Keratinocyte (primary cell): ENCODE measurements around the gene TMEM235. TPM values are rescaled to one million over a fixed set of nuclear protein-coding genes. Genes with fewer than 3 reads are reported as not detected.
"Not testable (repeated sequence)": the region's sequence is repeated elsewhere in the genome, so short reads cannot be mapped to it uniquely, and the experiment has no call there.

Experiments used
- DNase-seq: peaks from one replicate; pipeline ENCODE4 v3.0.0-alpha.2; 2011; ENCODE audit warnings: low read depth, missing footprints, low spot score
- FAIRE-seq: peaks from 2 replicates; lab custom pipeline; 2011; peaks lifted over from hg19 to GRCh38; lab: Jason Lieb, UNC
- H2AFZ ChIP-seq: 2 replicates; pipeline ENCODE4 v1.6.0; 2012; ENCODE audit warnings: low read length, control low read depth, inconsistent platforms; ENCODE audit not compliant: control insufficient read depth
- H3K27ac ChIP-seq: 2 replicates; pipeline ENCODE4 v1.5.1; 2011; ENCODE audit warnings: low read length; ENCODE audit not compliant: control insufficient read depth, insufficient read depth
- H3K27me3 ChIP-seq: 3 replicates; pipeline ENCODE4 v1.6.0; 2011; ENCODE audit warnings: low read length; ENCODE audit not compliant: control insufficient read depth, insufficient read depth; ENCODE audit errors: extremely low read depth
- H3K36me3 ChIP-seq, 2 experiments: 2 replicates in 1 of 2; 3 replicates in 1 of 2; pipeline ENCODE4 v1.5.1; 2011; ENCODE audit warnings: low read length in 2 of 2, mild to moderate bottlenecking in 1 of 2; ENCODE audit not compliant: control insufficient read depth in 2 of 2, insufficient read depth in 2 of 2; ENCODE audit errors: extremely low read depth in 1 of 2
- H3K4me1 ChIP-seq: 3 replicates; pipeline ENCODE4 v1.5.1; 2011; ENCODE audit warnings: low read length; ENCODE audit not compliant: control insufficient read depth, insufficient read depth; ENCODE audit errors: extremely low read depth
- H3K4me2 ChIP-seq: 3 replicates; pipeline ENCODE4 v1.6.0; 2011; ENCODE audit warnings: low read depth, low read length; ENCODE audit not compliant: control insufficient read depth, insufficient read depth; ENCODE audit errors: extremely low read depth
- H3K4me3 ChIP-seq, 3 experiments: fragments of 200-600 bp in 1 of 3; sonication (generic) in 1 of 3; 2 replicates in 2 of 3; 3 replicates in 1 of 3; pipeline ENCODE4 v1.5.1; 2011 to 2016; ENCODE audit warnings: low read length in 3 of 3, mild to moderate bottlenecking in 3 of 3, control low read depth in 2 of 3, inconsistent platforms in 1 of 3, low read depth in 1 of 3, mixed read lengths in 1 of 3, mixed run types in 1 of 3, moderate library complexity in 1 of 3; ENCODE audit not compliant: control insufficient read depth in 2 of 3, insufficient read depth in 2 of 3; ENCODE audit errors: extremely low read depth in 1 of 3
- H3K79me2 ChIP-seq: 2 replicates; pipeline ENCODE4 v1.6.0; 2012; ENCODE audit warnings: low read length; ENCODE audit not compliant: control insufficient read depth, insufficient read depth
- H3K9ac ChIP-seq: 3 replicates; pipeline ENCODE4 v1.6.0; 2011; ENCODE audit warnings: low read length; ENCODE audit not compliant: control insufficient read depth, insufficient read depth; ENCODE audit errors: extremely low read depth
- H3K9me1 ChIP-seq: 3 replicates; pipeline ENCODE4 v1.6.0; 2011; ENCODE audit warnings: low read length; ENCODE audit not compliant: control insufficient read depth, insufficient read depth; ENCODE audit errors: extremely low read depth
- H3K9me3 ChIP-seq: 2 replicates; pipeline ENCODE4 v1.5.1; 2012; ENCODE audit warnings: low read depth, low read length; ENCODE audit not compliant: control insufficient read depth
- H4K20me1 ChIP-seq: 3 replicates; pipeline ENCODE4 v1.6.0; 2011; ENCODE audit warnings: low read length; ENCODE audit not compliant: control insufficient read depth, insufficient read depth; ENCODE audit errors: extremely low read depth
- CTCF ChIP-seq, 3 experiments: IDR thresholded peaks in 1 of 3; conservative IDR thresholded peaks in 1 of 3; optimal IDR thresholded peaks in 1 of 3; 2 replicates in 2 of 3; 3 replicates in 1 of 3; pipeline versions ENCODE3 to v1.5.1; 2011; ENCODE audit warnings: low read length in 3 of 3, mild to moderate bottlenecking in 3 of 3, moderate library complexity in 2 of 3, control low read depth in 1 of 3, inconsistent platforms in 1 of 3; ENCODE audit not compliant: insufficient read depth in 2 of 3; ENCODE audit errors: extremely low read depth in 1 of 3
- EZH2 ChIP-seq: IDR thresholded peaks from one replicate; pipeline ENCODE4 v1.6.1; 2012; ENCODE audit warnings: inconsistent platforms, mild to moderate bottlenecking, low read length, moderate library complexity
- dilution Hi-C: fragments of 300-500 bp; cut with MboI; formaldehyde crosslinking; loops from one replicate; pipeline ENCODE4 v1.7.0; 2020; ENCODE audit warnings: low sequenced_read_pairs; ENCODE audit not compliant: extremely low pct_ligation_motif_present
- polyA plus RNA-seq, 5 experiments: library from polyadenylated mRNA; depleted of rRNA in 3 of 5; stranded (reverse) in 3 of 5; stranded (forward) in 1 of 5; unstranded in 1 of 5; fragments of >200 nt; gene quantifications; 1 replicate in 1 of 5; 2 replicates in 3 of 5; 3 replicates in 1 of 5; pipeline versions ENCODE4 v1.2.1 to v1.2.3, GENCODE V29; 2011 to 2012; ENCODE audit warnings: missing spikeins in 2 of 5, low read depth in 1 of 5, low replicate concordance in 1 of 5

The TMEM235 gene
- polyA plus RNA-seq, 1 donor (not counting 4 experiments of a cell fraction or from before 2014, with no cell fraction given): not detected

GRCh38 chr17:78234261-78234865 is 2.9 kb downstream of the TMEM235 start:
- DNase-seq (no peak), FAIRE-seq (no peak)
- Histone ChIP-seq H3K27me3 (peaks cover 36% of the 10 kb centered on the region), H3K4me1 (no peaks in the 10 kb centered on the region), H3K36me3 (no peaks in the 10 kb centered on the region), H3K9me3 (no peaks in the 10 kb centered on the region), H3K9ac (no peak overlapping the region), H3K79me2 (no peaks in the 10 kb centered on the region), H3K4me2 (no peak overlapping the region), H3K27ac (no peak overlapping the region), H2AFZ (no peak overlapping the region), H3K4me3 (no peak overlapping the region), H3K9me1 (no peaks in the 10 kb centered on the region), H4K20me1 (no peaks in the 10 kb centered on the region)
- dilution Hi-C loops: no loop called here
- TF ChIP-seq EZH2 (no peak), CTCF (optimal IDR thresholded peaks at IDR 0.05 in 1 of 3, IDR thresholded peaks at IDR 0.05 in 1 of 3, conservative IDR thresholded peaks at IDR 0.05 in 1 of 3; ENCODE audit: extremely low read depth in 1 of 3, insufficient read depth in 2 of 3, low read length in 3 of 3) (no peak)

DNA sequence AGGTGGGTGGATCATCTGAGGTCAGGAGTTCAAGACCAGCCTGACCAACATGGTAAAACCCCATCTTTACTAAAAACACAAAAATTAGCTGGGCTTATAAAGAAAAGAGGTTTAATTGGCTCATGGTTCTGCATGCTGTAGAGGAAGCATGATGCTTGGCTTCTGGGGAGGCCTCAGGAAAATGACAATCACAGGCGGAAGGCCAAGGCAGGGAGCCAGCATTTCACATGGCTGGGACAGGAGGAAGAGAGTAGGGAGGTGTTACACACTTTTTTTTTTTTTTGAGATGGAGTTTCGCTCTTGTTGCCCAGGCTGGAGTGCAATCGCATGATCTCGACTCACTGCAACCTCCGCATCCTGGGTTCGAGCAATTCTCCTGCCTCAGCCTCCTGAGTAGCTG is 3.6 kb downstream of the TMEM235 start:
- H3K9ac ChIP-seq, H4K20me1 ChIP-seq, H3K4me3 ChIP-seq, H3K9me1 ChIP-seq, H3K4me1 ChIP-seq, H3K9me3 ChIP-seq, H3K27ac ChIP-seq, DNase-seq, dilution Hi-C loops, H3K79me2 ChIP-seq, H2AFZ ChIP-seq, FAIRE-seq, H3K4me2 ChIP-seq, H3K36me3 ChIP-seq: not testable (repeated sequence)
- peaks cover 35% of the 10 kb centered on the region for H3K27me3 ChIP-seq

DNA sequence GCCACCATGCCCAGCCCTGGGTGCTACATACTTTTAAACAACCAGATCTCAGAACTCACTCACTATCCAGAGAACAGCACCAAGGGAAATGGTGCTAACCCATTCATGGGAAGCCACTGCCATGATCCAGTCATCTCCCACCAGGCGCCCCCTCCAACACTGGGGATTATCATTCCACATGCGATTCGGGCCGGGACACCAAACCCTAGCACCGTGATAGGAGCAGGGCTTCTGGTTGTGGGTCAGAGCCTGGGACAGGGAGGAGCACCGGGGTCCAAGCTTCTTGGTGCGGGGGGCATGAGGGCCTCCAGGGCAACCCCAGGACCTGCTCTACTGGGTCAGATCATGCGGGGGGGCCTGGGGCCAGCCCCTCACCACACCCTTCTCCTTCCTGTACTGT is 4.5 kb downstream of the TMEM235 start:
- FAIRE-seq (no peak), DNase-seq (no peak)
- Histone ChIP-seq H3K9me1 (no peaks in the 10 kb centered on the region), H3K4me3 (no peak overlapping the region), H2AFZ (no peak overlapping the region), H3K9ac (no peak overlapping the region), H3K27ac (no peak overlapping the region), H3K36me3 (no peaks in the 10 kb centered on the region), H3K9me3 (no peaks in the 10 kb centered on the region), H3K27me3 (peaks cover 26% of the 10 kb centered on the region), H3K4me1 (no peaks in the 10 kb centered on the region), H3K4me2 (no peak overlapping the region), H4K20me1 (no peaks in the 10 kb centered on the region), H3K79me2 (no peaks in the 10 kb centered on the region)
- dilution Hi-C loops: no loop called here
- TF ChIP-seq EZH2 (no peak), CTCF (optimal IDR thresholded peaks at IDR 0.05 in 1 of 3, IDR thresholded peaks at IDR 0.05 in 1 of 3, conservative IDR thresholded peaks at IDR 0.05 in 1 of 3; ENCODE audit: extremely low read depth in 1 of 3, insufficient read depth in 2 of 3, low read length in 3 of 3) (no peak)
